Kidney glomerular epithelial cell (primary cell): ENCODE results near the gene PPP6R2.

ENCODE experiments used
- DNase-seq: peaks from one replicate; lab custom pipeline; 2025; lab: John Stamatoyannopoulos, UW

The PPP6R2 gene

DNA sequence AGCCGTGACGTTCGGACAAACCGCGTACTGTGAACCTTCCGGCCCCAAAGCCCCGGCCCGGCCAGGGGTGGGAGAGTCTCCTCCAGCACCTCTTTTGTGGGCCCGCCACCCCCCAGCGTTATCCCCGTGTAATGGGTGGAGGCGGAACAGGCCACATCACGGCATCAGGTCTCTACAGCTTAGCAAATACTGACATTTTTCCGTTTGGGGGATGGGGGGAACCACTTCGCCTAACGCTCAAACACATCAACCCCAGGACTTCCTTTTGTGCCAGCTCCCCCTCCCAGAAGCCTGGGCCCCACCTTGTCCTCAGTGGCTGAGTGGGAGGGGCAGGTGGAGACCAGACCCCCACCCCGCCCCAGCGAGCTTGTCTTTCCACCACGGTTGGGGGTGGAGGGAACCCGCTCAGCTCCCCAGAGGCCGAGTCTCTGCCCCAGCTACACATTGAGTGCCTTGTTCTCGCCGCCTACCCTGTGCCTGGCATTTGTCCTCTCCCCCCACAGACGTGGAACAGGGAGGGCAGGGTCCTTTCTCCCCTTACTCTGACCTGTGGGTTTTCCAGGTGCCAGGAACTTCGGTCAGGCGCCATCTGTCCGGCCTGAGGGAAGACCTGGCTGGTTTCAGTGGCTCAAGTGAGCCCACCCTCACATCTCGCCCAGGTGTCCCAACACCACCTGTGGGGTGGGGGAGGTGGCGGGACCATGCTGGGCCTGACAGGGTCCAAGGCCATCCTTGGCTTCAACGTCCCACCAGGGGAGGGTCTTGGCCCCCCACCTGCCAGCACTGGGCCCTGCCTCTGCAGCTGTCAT lies 102.1 kb downstream of the PPP6R2 start:
- no peak for DNase-seq

- no peak for DNase-seq
These were observed 103.0 kb downstream of the PPP6R2 start for GRCh38 chr22:50445880-50446707.

GRCh38 chr22:50446708-50447575 lies 103.8 kb downstream of the PPP6R2 start:
- DNase-seq, result no peak

DNA sequence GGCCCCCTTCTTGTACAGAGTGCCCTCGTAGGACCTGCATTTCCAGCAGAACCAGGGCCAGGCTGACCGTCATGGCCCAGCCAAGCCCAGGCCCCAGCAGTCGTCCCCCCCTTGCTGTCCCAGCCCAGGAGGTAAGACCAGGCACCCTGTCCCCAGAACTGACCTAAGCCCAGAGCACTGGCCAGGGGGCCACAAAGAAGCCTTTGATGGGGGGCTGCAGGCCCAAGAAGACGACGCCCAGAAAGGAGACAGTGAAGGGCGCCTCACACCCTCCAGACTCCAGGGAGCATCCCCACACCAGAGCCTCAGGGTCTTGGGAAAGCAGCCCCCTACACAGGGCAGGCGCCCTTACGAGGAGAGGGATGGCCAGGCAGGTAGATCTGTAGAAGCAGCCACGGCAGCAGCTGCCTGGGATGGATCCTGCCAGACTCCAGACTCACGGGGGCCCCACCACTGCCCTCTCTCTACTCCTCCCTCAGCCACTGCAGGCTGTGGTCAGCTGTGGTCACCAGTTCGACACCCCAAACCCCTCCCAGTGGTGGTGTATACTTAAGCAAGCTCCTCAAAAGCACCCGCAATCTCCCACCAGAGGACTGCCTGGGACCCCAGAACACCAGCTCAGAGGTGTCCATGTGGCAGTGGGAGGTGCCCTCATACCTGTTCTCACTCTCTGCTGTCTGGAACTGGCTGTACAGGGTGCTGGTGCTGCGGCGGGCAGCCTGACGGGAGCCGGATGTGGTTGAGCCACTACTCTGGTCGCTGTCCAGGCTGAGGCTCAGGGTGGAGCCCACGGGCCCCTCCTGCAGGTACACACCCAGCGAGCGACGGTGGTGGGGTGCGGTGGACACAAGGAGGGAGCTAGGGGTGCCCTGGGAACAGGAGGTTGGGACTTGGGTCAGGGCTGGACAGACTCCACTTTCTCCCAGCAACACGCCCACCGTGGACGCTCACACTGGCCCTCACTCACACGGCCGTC lies 104.7 kb downstream of the PPP6R2 start:
- DNase-seq, result no peak

GRCh38 chr22:50452649-50453048 lies 109.5 kb downstream of the PPP6R2 start:
- DNase-seq, result no peak

- no peak for DNase-seq
These were observed 111.5 kb downstream of the PPP6R2 start for GRCh38 chr22:50454556-50455075.

DNA sequence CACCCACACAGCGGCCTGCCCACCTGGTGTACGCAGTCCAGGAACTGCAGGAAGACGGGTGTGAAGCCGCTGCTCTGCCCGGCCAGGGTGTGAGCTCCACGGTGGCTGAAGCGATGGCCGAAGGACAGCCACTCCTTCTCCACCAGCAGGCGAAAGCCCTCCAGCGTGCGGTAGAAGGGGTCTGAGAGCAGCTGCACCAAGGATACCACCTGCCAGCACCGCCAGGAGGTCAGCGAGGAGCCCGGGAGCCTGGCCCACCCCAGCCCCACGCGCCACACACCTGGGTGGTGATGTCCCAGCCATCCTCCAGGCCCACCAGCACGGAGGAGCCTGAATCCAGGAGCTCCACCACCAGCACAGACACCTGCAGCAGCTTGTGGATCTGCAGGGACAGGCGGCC lies 112.1 kb downstream of the PPP6R2 start:
- DNase-seq, result no peak

GRCh38 chr22:50456026-50456425 lies 112.9 kb downstream of the PPP6R2 start:
- no peak for DNase-seq

- no peak for DNase-seq
These were observed 113.5 kb downstream of the PPP6R2 start for GRCh38 chr22:50456466-50457234.

GRCh38 chr22:50459016-50459415 lies 115.9 kb downstream of the PPP6R2 start:
- no peak for DNase-seq

DNA sequence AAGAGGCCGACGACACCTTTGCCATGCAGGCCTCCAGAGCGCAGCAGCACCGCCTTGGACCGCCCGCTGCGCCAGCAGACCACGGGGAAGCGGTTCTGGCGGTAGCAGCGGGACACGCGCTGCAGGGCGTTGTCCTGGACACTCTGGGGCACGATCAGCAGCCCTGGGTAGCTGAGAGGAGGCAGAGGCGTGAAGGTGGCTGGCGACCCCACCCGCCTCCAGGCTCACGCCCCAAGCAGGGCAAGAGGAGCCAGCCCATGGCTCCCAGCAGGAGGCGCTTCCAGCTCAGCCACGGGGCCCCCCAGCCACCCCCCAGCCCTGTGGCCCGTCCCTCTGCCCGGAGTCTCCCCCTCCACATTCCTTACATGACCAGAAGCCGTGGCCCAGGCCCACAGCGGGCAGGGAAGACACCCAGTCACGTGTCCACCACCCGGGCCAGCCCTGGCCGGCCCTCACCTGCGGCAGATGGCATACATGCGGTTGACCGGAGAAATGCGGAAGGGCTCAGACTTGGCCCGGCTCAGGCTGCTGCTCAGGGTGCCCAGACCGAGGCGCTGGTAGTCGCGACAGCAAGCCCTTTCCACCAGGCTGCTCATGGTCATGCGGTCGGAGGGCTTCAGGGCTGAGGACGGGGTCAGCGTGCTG lies 116.5 kb downstream of the PPP6R2 start:
- DNase-seq, result no peak

DNA sequence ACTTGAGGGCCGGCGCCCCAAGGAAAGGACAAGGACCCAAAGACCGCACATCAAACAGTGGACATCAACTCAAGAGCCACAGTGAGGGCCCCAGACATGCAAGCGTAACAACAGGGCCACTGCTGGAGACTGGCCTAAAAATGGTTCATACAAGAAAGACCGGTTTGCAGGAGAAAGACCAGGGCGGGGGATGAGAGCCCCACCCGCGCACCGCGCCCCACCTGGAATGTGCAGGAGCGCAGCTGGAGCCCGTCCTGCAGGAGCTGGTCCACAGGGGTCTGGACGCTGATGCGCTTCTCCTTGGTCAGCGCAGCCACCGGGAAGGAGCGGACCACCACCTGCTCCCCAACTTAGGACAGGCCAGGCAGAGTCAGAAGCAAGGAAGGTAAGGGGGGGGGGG lies 117.8 kb downstream of the PPP6R2 start:
- DNase-seq, result no peak

- DNase-seq, result no peak
These were observed 118.4 kb downstream of the PPP6R2 start for GRCh38 chr22:50461536-50461935.

DNA sequence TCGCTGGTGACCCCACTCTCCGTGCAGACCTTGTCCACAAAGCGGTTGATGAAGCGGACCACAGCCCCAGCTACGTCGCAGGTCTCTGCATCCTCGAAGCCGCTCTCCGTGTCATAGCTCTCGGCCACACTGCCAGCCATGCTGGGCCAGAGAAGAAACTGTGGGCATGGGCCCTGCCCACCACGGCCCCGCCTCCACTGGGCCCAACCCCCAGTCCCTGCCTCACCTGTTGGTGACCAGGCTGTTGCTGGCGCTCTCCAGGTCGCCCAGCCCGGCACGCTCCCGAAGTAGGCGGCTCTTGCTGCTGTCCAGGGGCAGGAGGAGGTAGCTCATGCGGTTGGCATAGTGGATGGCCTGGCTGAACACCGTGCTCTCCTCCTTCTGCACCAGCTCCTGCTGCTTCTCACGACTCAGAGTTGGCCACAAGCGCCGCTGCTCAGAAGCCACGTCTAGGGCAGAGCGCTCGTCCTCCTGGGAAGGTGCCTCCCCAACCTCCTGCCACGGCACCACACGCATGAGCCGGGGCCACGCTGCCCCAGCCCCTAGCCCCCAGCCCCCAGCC lies 118.9 kb downstream of the PPP6R2 start:
- DNase-seq, result no peak

GRCh38 chr22:50463188-50463900 lies 120.2 kb downstream of the PPP6R2 start:
- DNase-seq, result no peak

GRCh38 chr22:50464451-50464850 lies 121.3 kb downstream of the PPP6R2 start:
- DNase-seq, result no peak

DNA sequence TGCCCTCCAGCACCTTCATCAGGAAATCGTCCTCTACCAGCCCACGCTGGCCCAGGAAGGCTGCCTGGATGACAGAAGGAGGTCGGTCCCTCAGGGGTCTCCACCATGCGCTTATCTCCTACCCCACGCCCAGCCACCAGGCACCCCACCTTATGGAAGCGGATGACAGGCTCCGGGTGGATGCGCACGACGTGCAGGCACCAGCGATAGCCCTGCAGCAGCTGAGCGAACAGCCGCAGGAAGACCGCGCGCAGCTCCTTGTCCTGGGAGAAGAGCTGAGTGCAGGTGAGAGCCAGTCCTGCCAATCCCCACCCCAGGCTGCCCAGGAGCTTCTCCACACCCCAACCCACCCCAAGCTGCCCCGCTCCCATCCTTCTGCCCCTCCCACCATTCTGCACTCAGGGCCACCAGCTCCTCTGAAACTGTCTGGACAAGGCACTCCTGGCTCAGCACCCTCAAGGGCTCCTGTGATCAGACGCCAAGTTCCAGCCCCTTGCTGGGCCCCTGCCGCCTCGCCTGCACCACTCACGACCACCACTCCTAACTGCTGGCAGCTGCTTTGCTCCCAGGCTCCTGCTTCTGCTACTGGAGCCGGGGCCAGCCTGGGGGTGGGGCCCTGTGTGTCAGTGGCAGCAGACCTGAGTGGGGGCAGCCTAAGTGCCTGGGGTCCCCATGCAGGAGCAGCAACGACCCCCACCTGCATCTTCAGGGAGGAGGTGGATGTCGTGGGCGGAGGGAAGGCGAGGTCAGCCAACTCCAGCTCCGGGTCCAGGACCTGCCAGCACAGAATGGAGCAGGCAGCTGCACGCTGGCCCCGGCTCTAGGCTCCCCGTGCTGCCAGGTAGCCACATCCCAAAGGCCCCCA lies 122.2 kb downstream of the PPP6R2 start:
- DNase-seq, result no peak

DNA sequence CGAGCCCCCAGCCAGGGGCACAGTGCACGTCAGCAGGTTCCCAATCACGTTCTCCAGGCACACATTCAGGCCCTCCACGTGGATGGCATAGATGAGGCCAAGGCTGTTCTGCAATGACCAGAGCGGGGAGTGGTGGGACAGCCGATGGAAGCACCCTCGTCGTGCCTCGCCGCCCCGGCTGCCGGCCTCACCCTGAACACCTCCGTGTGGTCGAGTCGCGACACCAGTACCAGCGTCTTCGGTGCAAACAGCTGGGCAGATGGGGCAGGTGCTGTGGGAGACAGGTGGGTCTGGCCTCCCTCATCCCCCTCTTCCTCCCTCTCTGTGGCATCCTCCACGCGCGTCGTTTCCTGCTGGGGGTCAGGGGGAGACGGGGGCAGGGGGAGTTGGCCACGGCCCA lies 124.2 kb downstream of the PPP6R2 start:
- no peak for DNase-seq
